Astrocyte (in vitro differentiated cells and primary cell): ENCODE results near the gene TNXB. TPM values are rescaled to one million over a fixed set of nuclear protein-coding genes. Genes with fewer than 3 reads are reported as not detected.
"Not testable (repeated sequence)": the region's sequence is repeated elsewhere in the genome, so short reads cannot be mapped to it uniquely, and the experiment has no call there.

Experiments used
- DNase-seq: peaks from one replicate; pipeline ENCODE4 v3.0.0-alpha.2; 2010; ENCODE audit warnings: low read depth
- FAIRE-seq: peaks from 2 replicates; lab custom pipeline; 2011; peaks lifted over from hg19 to GRCh38; lab: Jason Lieb, UNC
- H2AFZ ChIP-seq: 2 replicates; pipeline ENCODE4 v1.6.0; 2012; ENCODE audit warnings: low read depth, low read length, inconsistent platforms
- H3K27ac ChIP-seq: 2 replicates; pipeline ENCODE4 v1.5.1; 2011; ENCODE audit warnings: low read depth, low read length, inconsistent platforms
- H3K27me3 ChIP-seq: 2 replicates; pipeline ENCODE4 v1.6.0; 2011; ENCODE audit warnings: low read length, inconsistent platforms; ENCODE audit not compliant: insufficient read depth
- H3K36me3 ChIP-seq: 2 replicates; pipeline ENCODE4 v1.5.1; 2011; ENCODE audit warnings: low read length, inconsistent platforms; ENCODE audit not compliant: insufficient read depth
- H3K4me1 ChIP-seq: 2 replicates; pipeline ENCODE4 v1.5.1; 2011; ENCODE audit warnings: low read length, inconsistent platforms; ENCODE audit not compliant: insufficient read depth
- H3K4me2 ChIP-seq: 2 replicates; pipeline ENCODE4 v1.6.0; 2012; ENCODE audit warnings: low read length, inconsistent platforms
- H3K4me3 ChIP-seq: 2 replicates; pipeline ENCODE4 v1.5.1; 2011; ENCODE audit warnings: low read depth, mild to moderate bottlenecking, low read length, inconsistent platforms; ENCODE audit not compliant: insufficient read depth
- H3K79me2 ChIP-seq: 2 replicates; pipeline ENCODE4 v1.6.0; 2012; ENCODE audit warnings: mild to moderate bottlenecking, low read length, inconsistent platforms; ENCODE audit not compliant: insufficient read depth
- H3K9ac ChIP-seq: 2 replicates; pipeline ENCODE4 v1.6.0; 2012; ENCODE audit warnings: mild to moderate bottlenecking, low read length, inconsistent platforms
- H3K9me3 ChIP-seq: 2 replicates; pipeline ENCODE4 v1.5.1; 2012; ENCODE audit warnings: low read depth, mild to moderate bottlenecking, low read length, inconsistent platforms; ENCODE audit not compliant: insufficient read depth
- H4K20me1 ChIP-seq: 2 replicates; pipeline ENCODE4 v1.6.0; 2012; ENCODE audit warnings: low read length, inconsistent platforms; ENCODE audit not compliant: insufficient read depth
- H3K27ac Mint-ChIP-seq: one replicate; pipeline ENCODE4 v1.8.0; 2021; ENCODE audit warnings: mild to moderate bottlenecking, mixed read lengths; ENCODE audit not compliant: unreplicated experiment
- H3K27me3 Mint-ChIP-seq: one replicate; pipeline ENCODE4 v1.8.0; 2021; ENCODE audit warnings: low read depth, mixed read lengths; ENCODE audit not compliant: unreplicated experiment
- H3K36me3 Mint-ChIP-seq: one replicate; pipeline ENCODE4 v1.8.0; 2021; ENCODE audit warnings: low read depth, mixed read lengths; ENCODE audit not compliant: unreplicated experiment
- H3K4me1 Mint-ChIP-seq: one replicate; pipeline ENCODE4 v1.8.0; 2021; ENCODE audit warnings: low read depth, mixed read lengths; ENCODE audit not compliant: unreplicated experiment
- H3K4me3 Mint-ChIP-seq: one replicate; pipeline ENCODE4 v1.8.0; 2021; ENCODE audit warnings: mild to moderate bottlenecking, moderate library complexity, mixed read lengths; ENCODE audit not compliant: unreplicated experiment
- H3K9me3 Mint-ChIP-seq: one replicate; pipeline ENCODE4 v1.8.0; 2021; ENCODE audit warnings: mild to moderate bottlenecking, mixed read lengths; ENCODE audit not compliant: unreplicated experiment
- total RNA-seq: library from RNA; stranded (reverse); gene quantifications from 2 replicates; pipeline ENCODE4 v1.2.1, GENCODE V29; 2021

Gene TNXB
- total RNA-seq, 1 donor from 2014 or later: 2.3 TPM

- not testable (repeated sequence) for H3K4me1 ChIP-seq, H3K36me3 Mint-ChIP-seq, H3K36me3 ChIP-seq, H3K79me2 ChIP-seq, H3K27ac ChIP-seq, H3K4me1 Mint-ChIP-seq, H2AFZ ChIP-seq, H3K27me3 ChIP-seq, FAIRE-seq, H3K4me3 ChIP-seq, H3K4me2 ChIP-seq, H3K27ac Mint-ChIP-seq, H4K20me1 ChIP-seq, DNase-seq, H3K9me3 Mint-ChIP-seq, H3K27me3 Mint-ChIP-seq, H3K4me3 Mint-ChIP-seq, H3K9ac ChIP-seq, H3K9me3 ChIP-seq
Observed at GRCh38 chr6:32029553-32029952, 79.6 kb downstream of the TNXB start.

DNA sequence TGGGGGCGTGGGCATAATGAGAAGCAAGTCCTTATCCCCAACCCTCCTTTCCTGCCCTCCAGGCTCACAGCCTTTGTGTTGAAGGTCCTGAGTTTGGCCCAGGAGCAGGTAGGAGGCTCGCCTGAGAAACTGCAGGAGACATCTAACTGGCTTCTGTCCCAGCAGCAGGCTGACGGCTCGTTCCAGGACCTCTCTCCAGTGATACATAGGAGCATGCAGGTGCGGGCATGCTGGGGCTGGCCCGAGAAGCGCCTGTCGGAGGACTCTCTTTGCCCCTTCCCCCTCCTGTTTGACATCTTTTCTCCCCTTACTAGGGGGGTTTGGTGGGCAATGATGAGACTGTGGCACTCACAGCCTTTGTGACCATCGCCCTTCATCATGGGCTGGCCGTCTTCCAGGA is 80.5 kb downstream of the TNXB start:
- H3K27me3 Mint-ChIP-seq: not testable (repeated sequence)

DNA sequence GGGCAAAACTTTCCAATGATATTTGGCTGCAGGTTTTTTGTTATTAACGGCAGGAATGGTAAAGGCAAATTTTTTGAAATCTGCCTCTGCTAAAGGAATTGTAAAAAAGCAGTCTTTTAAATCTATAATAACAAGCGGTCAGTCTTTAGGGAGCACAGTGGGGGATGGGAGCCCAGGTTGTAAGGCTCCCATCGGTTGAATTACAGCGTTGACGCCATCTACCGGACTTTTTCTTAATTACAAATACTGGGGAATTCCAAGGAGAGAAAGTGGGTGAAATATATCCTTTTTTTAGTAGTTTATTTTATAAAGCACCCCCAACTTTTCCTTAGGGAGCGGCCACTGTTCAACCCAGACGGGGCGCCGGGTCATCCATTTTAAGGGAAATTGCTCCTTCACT is 87.0 kb downstream of the TNXB start:
- not testable (repeated sequence) for H3K79me2 ChIP-seq, H3K27me3 ChIP-seq, H3K27me3 Mint-ChIP-seq, H3K36me3 Mint-ChIP-seq, H3K9me3 Mint-ChIP-seq, H3K4me3 ChIP-seq, H3K27ac ChIP-seq, DNase-seq, H3K36me3 ChIP-seq, H4K20me1 ChIP-seq, H3K9me3 ChIP-seq, H3K4me3 Mint-ChIP-seq, H3K4me1 Mint-ChIP-seq, H3K27ac Mint-ChIP-seq, H3K4me1 ChIP-seq, H2AFZ ChIP-seq, H3K9ac ChIP-seq, H3K4me2 ChIP-seq
- FAIRE-seq: peak; percentile 20

More for the DNA sequence above, 80.5 kb downstream of the TNXB start:
- not testable (repeated sequence) for H3K4me1 Mint-ChIP-seq, H3K9me3 ChIP-seq, DNase-seq, H3K9me3 Mint-ChIP-seq, H3K27me3 ChIP-seq, H2AFZ ChIP-seq, H4K20me1 ChIP-seq, H3K27ac Mint-ChIP-seq, FAIRE-seq, H3K79me2 ChIP-seq, H3K4me2 ChIP-seq, H3K4me1 ChIP-seq, H3K27ac ChIP-seq, H3K36me3 Mint-ChIP-seq, H3K36me3 ChIP-seq, H3K4me3 ChIP-seq, H3K9ac ChIP-seq, H3K4me3 Mint-ChIP-seq

- not testable (repeated sequence) for H3K27ac ChIP-seq, FAIRE-seq, H3K36me3 Mint-ChIP-seq, H3K27me3 Mint-ChIP-seq, H3K36me3 ChIP-seq, H4K20me1 ChIP-seq, H3K4me3 ChIP-seq, H3K27ac Mint-ChIP-seq, H3K4me3 Mint-ChIP-seq, DNase-seq, H3K4me1 ChIP-seq, H2AFZ ChIP-seq, H3K79me2 ChIP-seq, H3K4me1 Mint-ChIP-seq, H3K9me3 Mint-ChIP-seq, H3K9ac ChIP-seq, H3K27me3 ChIP-seq, H3K9me3 ChIP-seq, H3K4me2 ChIP-seq
Observed at GRCh38 chr6:32014547-32014946, 94.6 kb downstream of the TNXB start, which contains the start of gene C4B. C4B (plus strand) TSS chr6:32014795; CDS start chr6:32014846, 51 bp downstream.

DNA sequence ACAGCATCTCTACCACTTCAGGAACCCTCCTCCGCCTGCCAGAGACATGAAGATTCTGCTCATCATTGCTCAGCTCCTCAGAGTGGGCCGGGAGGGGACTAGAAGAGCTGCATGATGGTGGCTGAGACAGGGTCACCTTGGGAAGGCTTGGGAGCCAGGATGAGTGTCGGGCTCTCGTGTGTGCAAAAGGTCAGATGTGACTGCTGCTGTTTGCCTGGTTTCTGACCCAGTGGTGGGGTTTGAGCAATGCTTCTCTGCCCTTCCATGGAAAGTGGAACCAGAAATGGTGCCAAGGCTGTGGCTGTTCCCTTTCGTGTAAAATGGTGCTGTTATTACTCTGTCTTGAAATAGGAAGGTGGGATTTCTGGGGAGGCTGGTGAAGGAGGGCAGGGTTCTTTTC is 95.4 kb downstream of the TNXB start:
- not testable (repeated sequence) for H3K79me2 ChIP-seq, H3K36me3 ChIP-seq, H3K4me3 ChIP-seq, H2AFZ ChIP-seq, H3K27ac Mint-ChIP-seq, H3K9ac ChIP-seq, H3K27me3 Mint-ChIP-seq, H4K20me1 ChIP-seq, H3K9me3 ChIP-seq, FAIRE-seq, DNase-seq, H3K4me2 ChIP-seq, H3K4me1 Mint-ChIP-seq, H3K4me3 Mint-ChIP-seq, H3K9me3 Mint-ChIP-seq, H3K36me3 Mint-ChIP-seq, H3K4me1 ChIP-seq, H3K27me3 ChIP-seq, H3K27ac ChIP-seq

DNA sequence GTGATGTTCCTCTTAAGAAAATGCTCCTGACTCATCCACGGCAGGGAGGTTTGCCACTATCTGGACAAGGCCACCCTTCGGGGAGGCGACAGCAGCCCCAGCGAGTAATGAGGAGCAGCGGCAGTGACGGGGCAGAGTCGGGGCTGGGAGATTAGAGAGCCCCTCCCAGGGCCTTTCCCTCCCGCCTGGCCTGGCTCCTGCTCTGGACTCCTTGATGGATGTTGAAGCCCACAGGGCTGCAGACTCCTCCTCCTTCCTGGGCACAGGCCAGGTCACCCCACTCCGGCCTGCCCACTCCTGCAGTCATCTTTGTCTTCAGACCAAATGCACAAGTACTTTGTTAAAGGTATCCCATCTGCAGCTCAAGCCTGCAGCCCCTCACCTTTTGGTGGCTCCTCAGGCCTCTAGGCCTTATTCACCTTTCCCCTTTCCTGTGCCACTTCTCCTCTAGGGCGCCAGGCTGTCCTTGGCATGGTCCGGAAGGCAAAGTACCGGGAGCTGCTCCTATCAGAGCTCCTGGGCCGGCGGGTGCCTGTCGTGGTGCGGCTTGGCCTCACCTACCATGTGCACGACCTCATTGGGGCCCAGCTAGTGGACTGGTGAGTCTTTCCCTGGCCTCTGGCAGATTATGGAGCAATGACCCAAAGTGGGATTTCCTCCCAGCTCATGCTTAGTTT is 96.1 kb downstream of the TNXB start:
- H3K27me3 ChIP-seq, H3K36me3 Mint-ChIP-seq, H3K27ac ChIP-seq, H3K9me3 ChIP-seq, H3K79me2 ChIP-seq, H3K27ac Mint-ChIP-seq, H4K20me1 ChIP-seq, H2AFZ ChIP-seq, FAIRE-seq, H3K36me3 ChIP-seq, H3K4me1 ChIP-seq, H3K4me1 Mint-ChIP-seq, H3K9me3 Mint-ChIP-seq, H3K9ac ChIP-seq, H3K27me3 Mint-ChIP-seq, H3K4me3 ChIP-seq, H3K4me2 ChIP-seq, DNase-seq: not testable (repeated sequence)
- H3K4me3 Mint-ChIP-seq: peak overlapping the region; percentile 45
